NCI-H460 (cell line): ENCODE results near the gene CAPN7. TPM values are rescaled to one million over a fixed set of nuclear protein-coding genes. Genes with fewer than 3 reads are reported as not detected.

Experiments used
- DNase-seq: peaks from one replicate; pipeline ENCODE4 v3.0.0-alpha.2; 2016; ENCODE audit warnings: low read depth; ENCODE audit errors: extremely low read depth
- total RNA-seq: library from RNA; depleted of rRNA; stranded (reverse); fragments of >200 nt; shearing (Covaris generic); gene quantifications from 2 replicates; pipeline ENCODE4 v1.2.3, GENCODE V29; 2014

The CAPN7 gene
- total RNA-seq, 1 experiment from 2014 or later = 30.3 TPM

DNA sequence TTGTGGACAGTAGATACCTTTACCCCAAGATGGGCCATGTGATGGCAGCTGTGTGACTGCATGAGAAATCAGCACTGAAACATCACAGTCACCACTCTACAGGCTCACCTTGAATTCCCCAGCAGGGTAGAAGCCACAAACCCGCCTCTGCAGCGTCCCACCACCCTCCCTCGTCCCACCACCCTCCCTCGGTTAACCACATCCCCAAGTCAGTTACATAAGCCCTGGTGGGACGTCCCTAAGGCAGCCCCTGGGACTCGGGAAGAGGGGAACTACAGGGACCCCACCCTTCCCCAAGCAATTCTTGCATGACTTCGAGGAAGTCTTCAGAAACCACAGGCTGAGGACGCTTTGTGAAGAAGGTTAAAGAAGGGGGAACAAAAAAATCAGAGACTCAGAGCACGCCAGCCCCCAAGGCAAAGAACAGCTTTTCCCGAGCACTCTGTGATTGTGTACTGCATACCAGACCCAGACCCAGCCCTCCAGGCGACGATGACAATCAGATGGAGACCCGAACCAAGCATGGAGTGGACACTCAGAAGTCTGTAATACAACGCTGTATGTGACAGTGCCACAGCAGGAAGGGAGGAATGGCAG is 65.8 kb downstream of the CAPN7 start:
- DNase-seq = no peak

DNA sequence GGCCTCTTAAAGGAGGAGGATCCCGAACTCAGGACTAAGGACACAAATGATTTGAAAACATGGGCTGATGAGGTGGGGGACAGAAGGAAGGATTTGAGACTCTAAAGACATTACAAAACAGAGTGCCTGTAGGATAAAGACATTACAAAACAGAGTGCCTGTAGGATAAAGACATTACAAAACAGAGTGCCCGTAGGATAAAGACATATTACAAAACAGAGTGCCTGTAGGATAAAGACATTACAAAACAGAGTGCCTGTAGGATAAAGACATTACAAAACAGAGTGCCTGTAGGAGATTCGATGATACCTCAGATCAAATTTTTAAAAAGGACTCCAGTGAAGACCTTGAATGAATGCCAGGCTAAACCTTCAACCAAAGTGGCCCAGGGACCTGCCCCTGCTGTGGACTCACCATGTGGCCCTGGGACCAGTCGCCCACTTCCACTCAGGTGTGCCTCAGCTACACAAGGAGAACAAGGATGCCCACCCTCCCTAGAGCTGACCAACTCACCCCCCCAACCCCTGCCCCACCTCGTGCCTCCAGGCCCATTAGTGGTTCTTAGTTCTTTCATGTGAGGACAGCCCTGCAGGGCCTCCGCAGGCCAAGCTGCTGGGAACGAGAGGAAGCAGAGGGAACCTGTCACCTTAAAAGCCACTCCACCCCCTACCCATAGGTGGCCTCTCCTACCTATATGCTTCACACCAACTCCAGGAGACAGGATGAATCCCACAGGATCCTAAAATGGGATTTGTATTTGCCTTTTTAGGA is 66.6 kb downstream of the CAPN7 start:
- DNase-seq = no peak

DNA sequence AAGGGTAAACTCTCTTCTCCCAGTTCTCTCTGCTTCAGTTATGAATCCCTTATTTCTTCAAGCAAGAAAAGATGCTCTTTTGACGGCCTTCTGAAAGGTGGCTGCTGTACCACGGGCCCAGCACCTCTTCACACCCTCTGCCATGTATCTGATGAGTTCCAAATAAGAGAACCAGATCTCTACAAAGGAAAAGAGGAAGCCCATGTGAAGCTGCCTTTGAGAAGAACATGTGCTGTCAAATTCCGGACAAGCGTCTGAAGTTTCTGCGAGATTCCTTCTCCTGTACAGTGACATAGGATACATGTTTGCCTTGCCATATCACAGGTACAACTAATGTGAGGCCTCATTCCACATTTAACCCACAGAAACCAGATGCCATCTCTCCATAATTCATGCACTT is 67.2 kb downstream of the CAPN7 start:
- DNase-seq = no peak

DNA sequence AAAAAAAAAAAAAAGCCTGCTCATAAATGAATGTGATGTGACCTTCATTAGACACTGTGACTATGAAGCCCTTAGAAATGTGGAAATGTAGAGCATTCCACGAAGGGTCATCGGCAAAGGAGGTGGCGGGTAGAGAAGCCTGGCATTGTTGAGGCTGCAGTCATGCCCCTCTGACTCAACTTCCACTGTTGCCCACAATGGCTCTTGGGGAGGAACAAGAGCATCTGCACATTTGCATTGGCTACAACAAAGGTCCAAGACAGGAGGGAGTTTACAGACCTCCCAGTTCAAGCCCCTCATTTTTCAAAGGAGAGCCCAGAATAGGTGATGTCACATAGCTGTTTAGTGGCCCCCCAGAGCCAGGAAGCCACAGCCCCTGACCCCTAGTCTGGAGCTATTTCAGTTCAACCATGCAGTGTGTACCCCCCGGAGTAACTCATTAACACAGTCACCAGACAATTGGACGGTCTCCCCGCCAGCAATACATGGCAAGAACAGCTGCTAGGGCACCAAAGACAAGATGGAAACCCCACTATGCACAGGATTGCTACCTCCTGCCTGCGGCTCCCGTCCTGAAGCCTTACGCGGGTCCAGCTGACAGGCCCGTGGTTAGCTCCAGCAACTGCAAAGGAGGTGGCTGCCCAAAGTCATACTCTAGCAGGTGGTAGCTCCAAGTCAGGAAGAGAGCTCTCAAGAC is 70.1 kb downstream of the CAPN7 start:
- no peak for DNase-seq

DNA sequence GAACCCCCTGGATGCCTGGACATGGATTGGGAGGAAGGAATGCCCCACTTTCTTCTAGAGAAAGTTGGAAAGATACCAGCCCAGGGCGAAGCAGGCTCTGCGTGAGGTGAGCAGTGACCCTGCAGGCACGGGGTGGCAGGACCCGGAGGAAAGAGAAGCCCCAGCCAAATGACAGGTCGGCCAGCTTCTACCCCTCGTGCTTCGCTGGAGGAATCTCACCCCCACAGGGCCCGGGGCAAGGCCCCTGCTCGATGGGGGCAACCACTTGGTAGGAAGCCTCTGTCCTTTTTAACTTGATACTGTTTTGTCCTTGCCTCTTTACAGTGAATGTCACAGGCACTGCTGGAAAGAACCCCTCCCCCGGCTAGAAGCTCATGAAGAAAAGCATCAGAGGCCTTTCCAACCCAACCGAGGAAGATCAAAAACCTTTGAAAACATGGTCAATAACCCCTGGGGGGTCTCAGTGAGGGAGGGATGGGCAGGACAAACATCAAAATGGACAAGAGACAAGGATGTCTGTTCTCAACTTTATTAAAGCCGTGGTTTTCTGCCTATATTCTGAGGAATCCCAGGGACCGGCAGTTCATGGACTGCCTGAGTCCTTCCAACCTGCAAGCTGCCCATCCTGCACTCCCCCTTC is 71.9 kb downstream of the CAPN7 start:
- no peak for DNase-seq

DNA sequence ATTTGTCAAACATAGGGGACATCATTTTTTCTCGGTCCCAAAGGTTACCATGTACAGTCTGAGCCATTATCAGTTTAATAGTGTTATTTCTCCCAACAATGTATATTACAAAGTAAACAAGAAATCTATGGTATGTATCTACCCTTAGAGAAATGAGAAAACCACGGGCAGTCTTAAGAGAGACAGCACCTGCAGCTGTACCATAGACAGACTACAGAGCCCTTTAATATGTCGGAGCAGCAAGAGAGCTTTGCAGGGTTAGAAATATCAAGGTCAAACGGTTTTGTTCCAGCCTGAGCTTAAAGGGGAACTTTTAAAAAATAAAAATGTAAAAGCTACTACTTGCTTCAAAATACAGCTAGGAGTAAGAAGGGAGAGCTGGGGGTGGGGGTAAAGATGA is 73.2 kb downstream of the CAPN7 start:
- DNase-seq = no peak

DNA sequence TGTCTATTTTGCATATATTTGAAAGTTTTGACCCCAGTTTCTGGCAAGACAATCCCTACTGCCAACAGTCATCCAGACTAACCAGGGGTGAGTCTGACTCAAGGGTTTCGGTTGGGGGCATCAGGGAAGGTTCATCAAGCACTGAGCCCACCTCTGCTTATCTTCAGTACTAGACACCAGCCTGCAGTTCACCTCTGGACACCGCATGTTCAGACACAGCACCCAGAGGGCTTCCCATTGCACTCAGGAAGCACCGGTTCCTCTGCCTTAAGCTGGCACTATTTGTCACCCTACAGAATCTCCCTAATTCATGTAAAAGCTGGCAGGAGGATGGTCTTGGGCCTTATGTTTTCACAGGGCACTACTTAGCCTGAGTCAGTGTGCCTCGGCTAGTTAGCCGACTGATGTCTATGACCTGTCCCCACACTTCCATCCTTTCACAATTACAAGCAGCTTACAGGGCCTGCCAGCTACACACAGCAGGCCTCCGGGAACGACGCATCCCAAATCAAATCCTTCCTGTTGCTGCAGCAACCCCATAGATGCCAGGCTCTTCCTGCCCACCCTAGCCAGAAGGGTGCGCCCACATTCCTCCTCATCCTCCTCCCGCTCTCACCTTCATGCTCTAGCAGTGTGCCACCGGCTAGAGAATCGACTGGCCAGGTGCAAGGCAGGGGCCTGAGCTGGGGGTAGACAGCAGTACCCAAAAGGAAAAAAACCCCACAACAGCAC is 73.8 kb downstream of the CAPN7 start:
- no peak for DNase-seq

DNA sequence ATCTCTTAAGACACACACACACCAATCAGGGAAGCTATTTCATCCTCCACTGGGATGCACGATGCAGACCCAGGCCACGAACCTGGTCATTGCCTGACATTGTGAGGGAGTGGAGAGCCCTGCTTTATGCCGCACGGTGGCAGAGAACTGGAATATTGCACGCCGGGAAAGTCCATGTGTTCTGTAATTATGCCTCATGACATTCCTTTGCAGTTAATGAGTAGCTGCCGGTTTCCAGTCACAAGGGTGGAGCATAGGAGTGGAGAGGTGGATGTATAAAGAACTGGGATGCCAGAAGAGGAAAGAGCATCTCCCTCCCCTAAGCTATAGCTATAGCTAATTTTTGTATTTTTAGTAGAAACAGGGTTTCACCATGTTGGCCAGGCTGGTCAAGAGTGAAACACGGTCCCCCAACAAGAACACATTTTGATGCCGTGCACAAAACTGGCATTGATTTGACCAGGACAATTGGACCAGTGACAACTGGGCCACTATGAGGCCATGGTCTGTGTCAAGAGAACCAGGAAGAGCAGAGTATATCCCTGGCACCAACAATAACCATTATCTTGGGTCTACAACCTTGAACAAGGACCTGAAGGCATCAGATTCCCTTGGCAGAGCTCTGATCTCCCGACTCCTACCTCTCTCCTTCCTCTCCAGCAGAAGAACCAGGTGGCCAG is 74.9 kb downstream of the CAPN7 start:
- DNase-seq = no peak

DNA sequence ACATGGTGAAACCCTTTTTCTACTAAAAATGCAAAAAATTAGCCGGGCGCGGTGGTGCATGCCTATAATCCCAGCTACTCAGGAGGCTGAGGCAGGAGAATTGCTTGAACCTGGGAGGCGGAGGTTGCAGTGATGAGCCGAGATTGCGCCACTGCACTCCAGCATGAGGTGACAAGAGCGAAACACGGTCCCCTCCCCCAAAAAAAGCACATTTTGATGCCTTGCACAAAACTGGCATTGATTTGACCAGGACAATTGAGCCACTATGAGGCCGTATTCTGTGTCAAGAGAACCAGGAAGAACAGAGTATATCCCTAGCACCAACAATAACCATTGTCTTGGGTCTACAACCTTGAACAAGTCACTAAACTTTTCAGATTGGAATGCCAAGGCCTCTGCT is 75.8 kb downstream of the CAPN7 start:
- DNase-seq = no peak

DNA sequence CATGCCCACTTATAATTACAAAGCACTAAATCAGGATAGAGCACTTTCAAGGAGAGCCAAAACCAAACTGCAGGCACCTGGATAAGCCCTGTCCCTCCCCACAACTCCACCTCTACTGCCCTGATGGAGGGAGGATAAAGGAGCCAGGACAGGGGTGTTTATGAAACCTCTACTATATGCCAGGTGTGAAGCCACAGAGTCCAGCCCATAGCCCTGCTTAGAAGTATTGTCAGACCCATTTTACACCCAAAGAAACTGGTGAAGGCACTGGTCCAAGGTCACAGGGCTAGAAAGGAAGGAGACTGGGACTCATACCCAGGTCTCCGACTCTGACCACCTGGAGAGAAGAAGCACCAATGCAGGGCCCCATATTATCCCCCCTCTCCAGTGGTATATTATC is 77.7 kb downstream of the CAPN7 start:
- no peak for DNase-seq

DNA sequence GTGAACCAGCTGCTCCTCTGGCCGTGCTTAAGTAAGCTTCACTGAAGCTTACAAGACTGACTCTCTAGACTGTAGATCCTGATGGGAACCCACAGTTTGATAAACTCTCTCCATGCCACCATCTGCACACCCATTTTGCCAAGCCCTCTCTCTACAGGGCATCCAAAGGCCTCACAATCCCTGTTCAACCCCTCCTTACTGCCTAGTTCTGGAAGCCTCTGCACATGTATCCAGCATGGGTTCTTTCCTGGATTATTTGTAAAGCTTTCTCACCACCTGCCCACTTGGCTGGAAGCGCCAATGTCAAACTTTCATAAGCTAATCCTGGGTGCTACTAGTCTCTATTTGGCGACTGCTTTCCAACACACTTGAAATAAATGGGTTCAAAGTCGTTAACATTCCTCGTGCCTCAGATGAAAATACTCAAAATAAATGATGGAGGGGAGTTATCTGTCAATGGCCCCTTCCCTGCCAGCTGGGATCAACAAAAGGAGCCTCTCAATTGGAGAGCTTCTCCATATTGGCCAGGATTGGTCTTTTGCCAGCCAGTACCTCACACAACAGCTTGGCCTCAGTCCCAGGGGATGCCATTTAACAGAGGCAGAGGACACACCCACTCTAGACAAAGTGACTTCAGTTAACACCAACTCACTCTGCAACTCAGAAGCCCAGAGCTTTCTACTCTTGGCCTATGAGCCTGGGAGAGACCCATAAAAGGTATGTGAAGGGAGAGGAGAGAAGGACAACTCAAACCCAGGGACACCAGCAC is 78.3 kb downstream of the CAPN7 start:
- DNase-seq = no peak

DNA sequence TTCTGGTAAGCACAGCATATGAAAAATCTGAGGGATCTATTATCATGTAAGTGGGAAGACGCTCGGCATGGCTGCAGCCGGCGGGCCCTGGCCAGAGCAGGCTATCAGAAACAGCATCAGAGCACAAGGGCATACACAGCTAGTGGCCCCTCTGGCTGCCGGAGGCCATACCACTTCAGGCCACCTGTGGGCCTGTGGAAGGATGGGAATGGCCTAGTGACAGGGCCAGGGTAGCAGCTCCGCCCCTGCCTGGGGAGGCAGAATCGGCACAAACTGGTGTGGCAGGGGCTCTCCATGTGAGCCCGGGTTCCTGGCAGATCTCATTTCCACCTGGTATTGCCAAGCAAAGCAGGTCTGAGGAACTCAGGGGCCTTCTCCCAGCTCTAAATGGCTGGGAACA is 80.0 kb downstream of the CAPN7 start:
- no peak for DNase-seq

DNA sequence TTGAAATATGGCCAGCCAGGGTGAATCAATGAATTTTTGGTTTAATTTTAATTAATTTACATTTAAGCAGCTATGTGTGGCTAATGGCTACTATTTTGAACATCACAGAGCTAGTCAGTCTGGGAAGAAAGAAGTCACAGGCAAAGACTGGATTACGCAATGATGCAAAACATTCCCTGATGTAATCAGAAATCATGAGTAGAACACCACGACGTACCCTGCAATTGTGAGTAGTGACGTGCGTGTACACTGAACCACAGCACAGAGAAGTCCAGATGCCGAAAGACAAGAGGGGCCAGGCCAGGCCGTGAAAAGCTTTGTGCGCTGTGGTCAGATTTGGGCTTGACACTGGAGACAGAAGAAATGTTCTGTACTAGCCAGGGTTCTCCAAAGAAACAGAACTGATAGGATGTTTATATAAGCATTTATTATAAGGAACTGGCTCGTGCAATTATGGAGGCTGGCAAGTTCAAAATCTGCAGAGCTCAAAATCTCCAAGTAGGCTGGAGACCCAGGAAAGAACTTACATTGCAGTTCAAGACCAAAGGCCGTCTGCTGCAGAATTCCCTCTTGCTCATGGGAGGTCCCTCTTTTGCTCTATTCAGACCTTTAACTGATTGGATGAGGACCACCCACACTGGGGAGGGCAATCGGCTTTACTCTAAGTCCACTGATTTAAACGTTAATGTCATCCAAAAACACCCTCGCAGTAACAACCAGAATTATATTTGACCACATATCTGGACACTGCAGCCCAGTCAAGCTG is 81.7 kb downstream of the CAPN7 start:
- DNase-seq = no peak

DNA sequence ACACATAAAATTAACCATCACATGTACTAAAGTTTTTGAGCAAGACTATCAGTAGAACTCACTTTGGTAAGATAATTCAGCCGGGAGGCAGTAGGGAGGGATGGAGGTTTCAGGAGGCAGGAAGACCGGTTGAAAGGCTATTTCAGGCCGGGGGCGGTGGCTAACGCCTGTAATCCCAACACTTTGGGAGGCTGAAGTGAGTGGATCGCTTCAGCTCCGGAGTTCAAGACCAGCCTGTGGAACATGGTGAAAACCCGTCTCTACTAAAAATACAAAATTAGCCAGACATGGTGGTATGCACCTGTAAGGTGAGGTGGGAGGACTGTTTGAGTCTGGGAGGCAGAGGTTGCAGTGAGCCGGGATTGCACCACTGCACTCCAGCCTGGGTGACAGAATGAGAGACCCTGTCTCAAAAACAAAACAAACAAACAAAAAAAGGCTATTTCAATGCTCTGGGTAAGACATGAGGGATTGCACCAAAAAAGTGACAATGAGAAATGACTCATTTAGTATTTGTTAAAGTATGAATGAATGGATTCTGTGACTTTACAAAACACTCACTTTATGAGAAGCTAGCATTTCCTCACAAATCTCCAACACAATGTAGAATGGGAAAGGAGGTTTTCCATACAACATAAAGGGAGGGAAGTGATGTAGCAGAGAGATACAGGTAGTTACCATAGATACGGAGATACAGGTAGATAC is 82.4 kb downstream of the CAPN7 start:
- DNase-seq = no peak

DNA sequence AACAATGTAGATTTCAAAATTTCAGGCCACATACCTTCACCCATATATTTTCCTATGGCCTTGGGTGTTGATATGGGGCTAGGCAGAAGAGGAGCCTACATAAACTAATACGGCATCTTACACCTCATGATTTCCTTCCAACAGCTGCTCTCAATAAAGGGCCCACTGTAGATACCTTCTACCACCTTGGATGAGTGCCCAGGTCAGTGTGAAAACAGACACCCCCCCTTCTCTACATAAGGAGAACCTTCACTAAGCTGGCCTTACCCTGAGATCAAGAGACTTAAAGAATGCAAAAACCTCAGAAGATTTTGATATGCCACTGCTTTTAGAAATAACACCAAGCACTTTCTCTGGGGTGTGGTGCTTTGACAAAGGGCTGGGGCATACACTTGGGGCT is 83.6 kb downstream of the CAPN7 start:
- no peak for DNase-seq

DNA sequence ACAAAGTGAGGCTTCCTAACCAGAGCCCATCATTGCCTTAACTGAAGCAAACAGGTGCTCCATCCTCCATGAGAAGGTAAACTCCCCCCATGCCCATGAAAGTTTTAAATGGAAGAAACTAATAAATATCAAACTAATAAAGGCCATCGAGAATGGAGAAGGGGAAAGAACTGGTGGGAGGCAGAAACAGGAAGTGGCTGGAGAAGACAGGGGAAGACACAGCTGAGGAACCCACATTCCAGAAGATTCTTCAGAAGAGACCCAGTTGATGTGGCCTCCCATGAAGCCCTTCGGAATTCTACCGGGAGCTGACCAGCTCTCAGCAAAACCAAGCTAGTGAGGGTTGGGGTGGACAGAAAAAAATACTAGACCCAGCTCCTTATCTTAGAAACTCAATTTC is 84.7 kb downstream of the CAPN7 start:
- DNase-seq = no peak

DNA sequence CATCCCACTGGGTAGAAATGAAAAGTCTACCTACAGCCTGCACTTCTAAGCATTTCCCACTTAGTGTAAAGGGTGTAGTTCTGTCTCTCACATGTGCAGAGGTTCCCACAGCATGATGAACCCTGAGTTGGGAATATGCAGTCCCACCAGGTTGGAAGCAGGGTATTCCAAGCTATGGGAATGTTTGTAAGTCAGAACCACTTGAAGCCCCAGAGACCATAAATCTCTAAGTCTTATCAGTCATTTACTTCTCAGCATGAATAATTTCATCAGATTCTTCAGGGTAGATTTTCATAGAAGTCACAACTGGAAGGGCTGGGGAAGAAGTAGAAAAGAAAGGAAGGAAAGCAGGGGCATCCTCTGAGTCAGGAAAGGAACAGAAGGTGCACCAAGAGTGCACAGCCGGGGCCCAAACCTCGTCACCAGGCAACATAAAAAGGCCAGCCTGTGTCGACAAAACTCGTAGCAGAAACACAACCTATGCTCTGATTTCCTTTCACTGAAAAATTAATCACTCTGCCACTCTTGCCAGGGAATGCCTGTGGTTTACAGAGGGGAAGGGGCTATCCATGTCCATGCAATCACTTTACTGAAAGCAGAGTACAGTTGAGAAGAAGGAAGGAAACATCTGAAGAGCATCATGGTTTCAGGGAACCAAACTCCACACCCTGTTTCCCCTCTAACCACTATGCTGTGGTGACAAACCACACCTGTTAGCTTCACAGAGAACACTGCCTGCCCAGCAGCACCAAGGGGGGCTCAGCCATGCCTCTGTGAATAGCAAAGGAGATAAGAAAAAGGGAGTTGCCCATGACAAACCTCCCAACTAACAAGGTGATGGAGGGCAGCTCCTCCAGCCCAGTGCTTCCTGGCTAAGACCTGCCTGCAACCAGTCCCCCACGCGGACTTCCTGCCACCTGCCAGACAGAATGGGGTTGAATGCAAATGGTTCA is 85.8 kb downstream of the CAPN7 start:
- DNase-seq = no peak
